A549 treated with RU486 at 1 μM for 4 hours (cell line): Measurements from ENCODE around the gene OR5M11. TPM values are rescaled to one million over a fixed set of nuclear protein-coding genes. Genes with fewer than 3 reads are reported as not detected.

ENCODE experiments used
- total RNA-seq: library from RNA; stranded (reverse); fragments of 200-300 nt; extraction: Qiagen RNA extraction; gene quantifications from 5 replicates; pipeline ENCODE4 v1.2.3, GENCODE V29; 2022; ENCODE audit warnings: low read depth

Gene OR5M11
- not detected in 5 replicates for total RNA-seq

GRCh38 chr11:56543157-56543556 lies at the start of gene OR5M11:
Gene OR5M11, minus strand, starts transcription at chr11:56543257. Its CDS starts 0 bp downstream, at chr11:56543257.

DNA sequence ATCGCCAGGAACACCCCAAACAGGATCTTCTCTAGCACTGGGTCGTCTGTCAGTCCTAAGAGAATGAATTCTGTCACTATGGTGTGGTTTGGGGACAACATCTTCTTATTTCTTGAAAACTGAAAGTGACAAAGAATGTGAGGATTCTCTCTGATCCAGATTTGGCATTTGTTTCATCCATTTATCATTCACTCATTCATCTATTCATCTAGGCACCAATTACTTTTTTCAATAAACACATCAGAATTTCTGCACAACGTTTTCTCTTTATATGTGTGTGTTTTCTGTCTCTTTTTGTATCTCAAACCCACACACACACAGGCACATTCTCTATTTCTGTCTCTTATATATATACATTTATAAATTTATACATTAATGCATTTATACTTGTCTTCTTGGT lies 34.6 kb upstream of the OR5M11 start, which contains the start of gene OR5M10:
TSS of gene OR5M10 (minus strand) at position 101 of the 400 bp plus-strand sequence. CDS start at position 101, 0 bp downstream.

Other genes with a start within 250 kb of the OR5M11 start
- not detected in 5 replicates for gene OR8K3, start 228.1 kb downstream of the OR5M11 start, total RNA-seq
- gene OR8K1, start 197.2 kb downstream of the OR5M11 start, total RNA-seq = not detected in 5 replicates
- gene OR8J1, start 189.0 kb downstream of the OR5M11 start, total RNA-seq = not detected in 5 replicates
- not detected in 5 replicates for gene OR8U1, start 167.6 kb downstream of the OR5M11 start, total RNA-seq
- not detected in 5 replicates for gene OR5AL1, start 130.6 kb downstream of the OR5M11 start, total RNA-seq
- gene OR5M3, start 69.9 kb downstream of the OR5M11 start, total RNA-seq = not detected in 5 replicates
- not detected in 5 replicates for gene OR5M8, start 51.9 kb downstream of the OR5M11 start, total RNA-seq
- not detected in 5 replicates for gene OR5M10, start 34.5 kb upstream of the OR5M11 start, total RNA-seq
- not detected in 5 replicates for gene OR5M1, start 71.6 kb upstream of the OR5M11 start, total RNA-seq
- not detected in 5 replicates for gene OR5AP2, start 99.2 kb upstream of the OR5M11 start, total RNA-seq
- not detected in 5 replicates for gene OR5AR1, start 120.4 kb upstream of the OR5M11 start, total RNA-seq
- gene OR9G1, start 155.8 kb upstream of the OR5M11 start, total RNA-seq = not detected in 5 replicates
- gene OR9G4, start 205.4 kb upstream of the OR5M11 start, total RNA-seq = not detected in 5 replicates